Activated T-cell treated with anti-CD3 and anti-CD28 coated beads for 24 hours (primary cell): ENCODE data around the gene LTB.

Experiments used
- DNase-seq: peaks from one replicate; pipeline ENCODE4 v3.0.0-alpha.2; 2020; ENCODE audit warnings: low read depth

The LTB gene

DNA sequence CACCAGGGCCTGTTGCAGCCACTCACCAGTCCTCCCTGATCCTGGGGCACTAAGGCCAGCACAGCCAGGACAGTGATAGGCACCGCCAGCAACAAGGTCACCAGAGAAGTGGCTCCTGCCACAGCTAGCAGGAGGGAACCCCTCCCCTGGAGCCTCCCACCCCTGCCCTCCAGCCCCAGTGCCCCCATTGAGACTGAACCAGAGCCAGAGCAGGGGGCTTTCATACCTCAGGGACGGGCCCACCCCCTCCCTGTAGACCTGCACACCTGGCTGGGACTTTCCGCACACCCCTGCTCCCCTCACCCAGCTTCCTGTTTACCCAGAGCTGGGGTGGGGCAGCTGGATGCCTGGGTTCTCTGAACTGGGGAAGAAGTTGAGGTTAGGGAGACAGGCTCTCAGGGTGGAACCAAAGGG is at the start of gene LTB:
Gene LTB (minus strand): TSS at position 195 of the 414 bp plus-strand sequence. CDS start 7 bp downstream, at position 188.
- DNase-seq: no peak

DNA sequence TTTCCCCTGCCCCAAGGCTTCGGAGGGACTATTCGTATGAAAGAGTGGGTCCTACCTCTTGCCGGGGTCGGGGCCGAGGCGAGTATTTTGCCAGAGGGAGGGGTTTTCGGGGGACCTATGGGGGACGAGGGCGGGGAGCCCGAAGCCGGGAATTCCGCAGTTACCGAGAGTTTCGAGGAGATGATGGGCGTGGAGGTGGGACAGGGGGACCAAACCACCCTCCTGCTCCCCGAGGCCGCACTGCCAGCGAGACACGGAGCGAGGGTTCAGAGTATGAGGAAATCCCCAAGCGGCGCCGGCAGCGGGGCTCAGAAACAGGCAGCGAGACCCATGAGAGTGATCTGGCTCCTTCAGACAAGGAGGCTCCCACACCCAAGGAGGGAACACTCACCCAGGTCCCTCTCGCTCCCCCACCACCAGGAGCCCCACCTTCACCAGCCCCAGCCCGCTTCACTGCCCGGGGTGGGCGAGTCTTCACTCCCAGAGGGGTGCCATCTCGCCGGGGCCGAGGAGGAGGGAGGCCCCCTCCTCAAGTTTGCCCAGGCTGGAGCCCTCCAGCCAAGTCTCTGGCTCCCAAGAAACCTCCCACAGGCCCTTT is 49.6 kb upstream of the LTB start:
- DNase-seq: no peak

DNA sequence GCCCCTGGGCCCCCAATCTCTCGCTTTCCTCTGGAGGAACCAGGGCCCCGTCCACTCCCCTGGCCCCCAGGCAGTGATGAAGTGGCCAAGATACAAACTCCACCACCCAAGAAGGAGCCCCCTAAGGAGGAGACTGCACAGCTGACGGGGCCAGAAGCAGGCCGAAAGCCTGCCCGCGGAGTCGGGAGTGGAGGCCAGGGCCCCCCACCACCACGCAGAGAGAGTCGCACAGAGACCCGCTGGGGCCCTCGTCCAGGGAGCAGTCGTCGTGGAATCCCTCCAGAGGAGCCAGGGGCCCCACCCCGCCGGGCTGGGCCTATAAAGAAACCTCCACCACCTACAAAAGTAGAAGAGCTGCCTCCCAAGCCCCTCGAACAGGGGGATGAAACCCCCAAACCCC is 49.0 kb upstream of the LTB start:
- no peak for DNase-seq

DNA sequence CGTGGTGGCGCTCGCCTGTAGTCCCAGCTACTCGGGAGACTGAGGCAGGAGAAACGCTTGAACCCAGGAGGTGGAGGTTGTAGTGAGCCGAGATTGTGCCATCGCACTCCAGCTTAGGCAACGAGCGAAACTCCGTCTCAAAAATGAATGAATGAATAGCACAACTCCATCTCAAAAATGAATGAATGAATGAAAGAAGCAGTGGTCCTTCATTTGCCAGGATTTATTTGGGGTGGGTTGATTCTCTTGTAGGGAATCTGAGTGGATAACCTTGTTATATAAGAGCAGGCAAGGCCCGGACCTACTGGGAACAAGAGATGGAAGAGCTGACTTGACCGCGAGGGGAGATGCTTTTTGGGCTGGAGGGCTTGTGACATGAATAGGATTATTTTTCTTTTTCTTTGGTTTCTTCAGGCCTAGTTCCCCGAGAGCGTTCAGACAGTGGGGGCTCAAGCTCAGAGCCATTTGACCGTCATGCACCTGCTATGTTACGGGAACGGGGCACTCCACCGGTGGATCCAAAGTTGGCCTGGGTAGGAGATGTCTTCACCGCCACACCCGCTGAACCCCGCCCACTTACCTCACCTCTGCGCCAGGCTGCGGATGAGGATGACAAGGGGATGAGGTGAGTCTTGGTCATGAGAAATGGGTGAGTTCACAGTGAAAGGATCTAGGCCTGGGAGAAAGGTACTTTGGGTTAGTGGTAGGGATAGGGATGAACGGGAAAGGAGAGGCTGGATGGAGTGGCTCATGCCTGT is 48.1 kb upstream of the LTB start:
- DNase-seq: no peak

DNA sequence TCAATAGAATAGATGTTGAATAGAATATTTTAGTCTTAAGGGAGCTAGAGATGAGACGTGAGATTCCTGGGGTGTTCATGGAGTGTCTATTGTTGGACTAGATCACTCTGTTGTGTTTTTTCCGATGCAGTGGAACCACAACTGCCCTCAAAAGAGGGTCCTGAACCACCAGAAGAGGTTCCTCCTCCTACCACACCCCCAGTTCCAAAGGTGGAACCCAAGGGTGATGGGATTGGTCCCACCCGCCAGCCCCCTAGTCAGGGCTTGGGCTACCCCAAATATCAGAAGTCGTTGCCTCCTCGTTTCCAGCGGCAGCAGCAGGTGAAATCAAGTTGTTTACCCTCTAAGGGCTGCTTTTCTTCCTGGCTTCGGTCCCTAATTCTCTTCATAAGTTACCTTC is 46.8 kb upstream of the LTB start:
- no peak for DNase-seq

DNA sequence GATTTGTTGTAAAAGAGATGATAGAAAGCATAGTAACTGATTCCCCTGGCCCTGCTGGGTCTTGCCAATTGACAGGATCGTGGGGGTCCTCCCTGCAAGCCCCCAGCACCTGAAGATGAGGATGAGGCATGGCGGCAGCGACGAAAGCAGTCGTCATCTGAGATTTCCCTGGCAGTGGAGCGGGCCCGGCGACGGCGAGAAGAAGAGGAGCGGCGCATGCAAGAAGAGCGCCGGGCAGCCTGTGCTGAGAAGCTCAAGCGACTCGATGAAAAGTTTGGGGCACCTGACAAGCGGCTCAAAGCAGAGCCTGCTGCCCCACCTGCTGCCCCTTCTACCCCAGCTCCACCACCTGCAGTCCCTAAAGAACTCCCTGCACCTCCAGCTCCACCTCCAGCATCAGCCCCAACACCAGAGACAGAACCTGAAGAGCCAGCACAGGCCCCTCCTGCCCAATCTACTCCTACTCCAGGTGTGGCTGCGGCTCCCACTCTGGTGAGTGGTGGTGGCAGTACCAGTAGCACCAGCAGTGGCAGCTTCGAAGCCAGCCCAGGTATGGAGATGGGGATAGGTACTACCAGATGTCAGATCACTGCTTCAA is 45.6 kb upstream of the LTB start:
- DNase-seq: no peak

DNA sequence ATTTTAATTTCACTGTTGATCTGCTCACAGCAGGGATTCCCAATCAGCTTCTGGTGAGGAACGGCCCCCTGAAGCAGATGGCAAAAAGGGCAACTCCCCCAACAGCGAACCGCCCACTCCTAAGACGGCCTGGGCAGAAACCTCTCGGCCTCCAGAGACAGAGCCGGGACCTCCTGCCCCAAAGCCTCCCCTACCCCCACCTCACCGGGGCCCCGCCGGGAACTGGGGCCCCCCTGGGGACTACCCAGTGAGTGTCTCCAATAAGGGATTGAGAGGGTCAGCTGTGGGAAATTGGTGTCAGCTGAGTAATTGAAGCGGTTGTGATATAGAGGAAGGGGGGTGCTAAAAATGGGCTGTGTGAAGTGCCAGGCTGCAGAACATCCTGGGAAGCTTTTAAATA is 44.7 kb upstream of the LTB start:
- DNase-seq: no peak

- DNase-seq: no peak
Measured at GRCh38 chr6:31624070-31624469, 41.8 kb upstream of the LTB start.

GRCh38 chr6:31622684-31623091 is 40.5 kb upstream of the LTB start:
- no peak for DNase-seq

GRCh38 chr6:31621991-31622390 is 39.8 kb upstream of the LTB start:
- no peak for DNase-seq

DNA sequence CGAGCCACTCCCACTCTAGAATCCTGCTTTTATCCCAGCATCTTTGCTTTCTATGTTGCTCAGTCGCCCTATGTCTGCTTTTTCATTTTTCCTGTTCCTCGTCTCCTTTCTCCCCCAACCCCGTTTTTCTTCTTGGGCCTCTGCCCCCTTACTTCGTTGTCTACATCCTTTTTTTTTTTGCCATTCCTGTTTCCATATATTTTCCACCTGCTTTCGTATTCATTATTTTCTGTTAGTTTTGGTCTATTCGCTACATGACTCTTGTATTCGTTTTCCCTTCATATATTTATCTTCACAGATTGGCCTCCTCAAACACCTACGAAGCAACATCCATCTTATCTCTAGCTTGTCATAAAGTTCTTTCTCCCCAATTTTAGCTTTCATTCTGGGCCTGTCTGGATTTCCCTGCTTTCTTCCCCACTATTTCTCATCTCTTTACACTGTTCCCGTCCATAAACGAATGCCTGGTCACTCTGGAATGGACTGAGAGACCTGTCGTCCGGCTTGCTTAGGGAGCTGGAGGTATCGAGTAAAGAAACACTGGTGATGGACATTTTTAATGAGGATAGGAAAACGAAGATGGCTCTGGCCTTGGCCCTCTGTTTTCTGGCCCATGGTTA is 39.2 kb upstream of the LTB start:
- no peak for DNase-seq

GRCh38 chr6:31620586-31621319 is 38.5 kb upstream of the LTB start, which contains the start of gene PRRC2A:
Gene PRRC2A (plus strand): TSS chr6:31620715. CDS start chr6:31622790, 2,075 bp downstream.
- DNase-seq: no peak

GRCh38 chr6:31619805-31620585 is 37.8 kb upstream of the LTB start:
- peak; percentile 96 for DNase-seq

DNA sequence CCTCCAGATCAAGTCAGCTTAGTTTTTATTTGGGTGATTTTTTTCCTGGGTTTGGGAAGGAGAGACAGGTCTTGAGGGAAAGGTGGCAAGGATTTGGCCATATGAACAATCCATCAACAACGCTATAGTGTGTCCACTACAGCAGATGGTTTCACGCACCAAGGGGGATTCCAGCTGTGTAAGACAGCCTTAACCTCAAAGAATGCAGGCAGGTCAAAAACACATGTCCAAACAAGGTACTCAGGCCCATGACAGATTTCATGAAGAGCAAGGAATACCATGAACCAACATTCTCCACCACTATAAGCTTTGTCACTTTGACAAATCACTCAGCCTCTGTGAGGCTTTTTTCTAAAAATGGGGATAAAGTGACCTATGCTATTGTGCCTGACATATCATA is 34.8 kb upstream of the LTB start:
- DNase-seq: no peak

DNA sequence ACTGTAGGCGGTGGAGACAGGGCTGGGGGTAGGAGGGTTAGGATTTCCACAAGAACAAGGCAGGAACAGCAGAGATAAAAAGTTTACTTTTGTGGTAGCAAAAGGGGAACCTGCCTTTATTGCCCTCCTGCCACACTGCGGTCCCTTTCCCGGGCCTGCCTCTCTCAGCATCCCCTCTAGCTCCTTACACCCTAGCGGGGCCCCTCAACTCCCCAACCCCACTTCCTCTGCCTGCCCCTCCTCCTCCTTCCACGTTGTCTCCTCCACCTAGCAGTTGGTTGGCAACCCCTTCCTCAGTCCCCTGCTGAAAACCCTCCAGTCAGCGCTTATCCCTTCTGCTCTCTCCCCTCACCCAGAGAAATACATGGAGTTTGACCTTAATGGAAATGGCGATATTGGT is 33.5 kb upstream of the LTB start:
- no peak for DNase-seq

DNA sequence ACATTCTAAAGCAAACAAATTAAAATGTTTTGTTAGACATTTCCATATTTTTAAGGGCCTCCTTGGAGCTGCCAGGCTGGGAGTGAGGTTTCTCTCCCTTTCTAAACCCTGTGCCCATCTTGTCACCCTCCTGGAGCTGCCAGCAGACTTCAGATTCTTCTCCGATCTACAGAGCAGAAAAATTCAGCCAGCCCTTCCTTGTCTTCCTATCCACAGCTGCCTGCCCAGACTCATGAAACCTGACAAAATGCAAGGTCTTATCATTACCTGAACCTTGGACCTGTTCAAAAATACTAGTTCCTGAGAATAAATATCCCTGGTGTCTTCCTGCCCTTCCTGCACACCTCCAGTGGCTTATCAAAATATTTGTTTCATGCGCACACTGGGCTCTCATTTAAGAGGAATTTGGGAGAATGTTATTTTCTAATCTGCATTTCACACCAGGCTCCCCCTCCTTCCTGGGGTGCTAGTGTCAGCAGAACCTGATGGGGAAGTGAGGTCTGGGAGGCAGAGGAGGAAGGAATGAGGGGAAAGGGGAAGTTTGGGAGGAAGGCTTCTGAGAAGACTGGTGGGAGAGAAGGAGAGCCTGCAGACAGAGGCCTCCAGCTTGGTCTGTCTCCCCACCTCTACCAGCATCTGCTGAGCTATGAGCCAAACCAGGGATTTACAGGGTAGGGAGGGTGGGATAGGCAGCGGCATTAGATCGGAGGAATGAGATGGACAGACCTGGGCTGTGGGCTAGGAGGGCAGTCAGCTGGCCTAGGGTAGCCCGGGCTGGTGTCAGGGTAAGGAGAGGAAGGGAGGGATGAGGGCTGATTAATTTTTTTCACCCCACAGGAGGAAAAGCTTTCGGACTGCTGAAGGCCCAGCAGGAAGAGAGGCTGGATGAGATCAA is 32.7 kb upstream of the LTB start, which contains the start of gene AIF1:
Gene AIF1 (plus strand): TSS at position 551 of the 895 bp plus-strand sequence. CDS start 96 bp downstream, at position 647.
- no peak for DNase-seq

GRCh38 chr6:31614075-31614619 is 31.9 kb upstream of the LTB start:
- no peak for DNase-seq

GRCh38 chr6:31610968-31611367 is 28.7 kb upstream of the LTB start:
- no peak for DNase-seq

- no peak for DNase-seq
Measured at GRCh38 chr6:31609519-31610406, 27.5 kb upstream of the LTB start.
